K562 treated with DMSO at 1 percent for 4 hours (cell line): ENCODE measurements around the gene IRX4. TPM values are rescaled to one million over a fixed set of nuclear protein-coding genes. Genes with fewer than 3 reads are reported as not detected.

Experiments
- total RNA-seq: library from RNA; unstranded; fragments of 300-600 nt; gene quantifications from 2 replicates; pipeline ENCODE4 v1.2.3, GENCODE V29; 2022; ENCODE audit not compliant: insufficient read depth

IRX4 gene
- total RNA-seq = 0.34 TPM in 1 of 2 replicates, not detected in the other

GRCh38 chr5:1882337-1883119 is at the start of gene IRX4:
Gene IRX4 (minus strand): TSS chr5:1882925. CDS start chr5:1882647, 278 bp downstream.

Other genes starting within 250 kb of the IRX4 start
- gene MRPL36, start 83.1 kb downstream of the IRX4 start, total RNA-seq = 30.3 and 46.0 TPM in 2 replicates
- 53.1 and 73.7 TPM in 2 replicates for gene NDUFS6, start 81.5 kb downstream of the IRX4 start, total RNA-seq